Caco-2 (cell line): ENCODE results near the gene HMGCLL1. TPM values are rescaled to one million over a fixed set of nuclear protein-coding genes. Genes with fewer than 3 reads are reported as not detected.
A peak's percentile ranks its signal among the peaks of the same experiment; 100 is the strongest.

Experiments used
- BruUV-seq: library from RNA; stranded (reverse); fragments of 400-500 nt; replicated peaks from 2 replicates; lab custom pipeline; 2021; lab: Mats Ljungman, UMichigan
- CTCF ChIA-PET: fragments of 300-600 bp; sonication (Branson Sonifier 250); formaldehyde crosslinking; loops from one replicate; lab custom pipeline; 2022; ENCODE audit warnings: antibody characterized with exemption; lab: Charles Lee
- POLR2A ChIA-PET: fragments of 300-600 bp; sonication (Branson Sonifier 250); formaldehyde crosslinking; loops from one replicate; lab custom pipeline; 2022; ENCODE audit warnings: antibody characterized with exemption; lab: Charles Lee
- DNase-seq, 2 experiments: peaks; one replicate each; pipeline versions ENCODE4 v3.0.0 to v3.0.0-alpha.2; 2020 to 2022
- H3K27me3 ChIP-seq: replicated peaks from 2 replicates; pipeline ENCODE4 v1.6.0; 2011; ENCODE audit warnings: low read length; ENCODE audit not compliant: control insufficient read depth, insufficient read depth
- H3K36me3 ChIP-seq: 2 replicates; pipeline ENCODE4 v1.5.1; 2011; ENCODE audit warnings: low read length; ENCODE audit not compliant: control insufficient read depth, insufficient read depth
- H3K4me1 ChIP-seq: fragments of 250-450 bp; sonication (Bioruptor Pico); 2 replicates; pipeline ENCODE4 v1.5.1; 2020; ENCODE audit warnings: mild to moderate bottlenecking
- H3K4me3 ChIP-seq: 2 replicates; pipeline ENCODE4 v1.5.1; 2011; ENCODE audit warnings: low read depth, mild to moderate bottlenecking, control low read depth, low read length
- H3K9me3 ChIP-seq: fragments of 250-450 bp; sonication (Bioruptor Pico); 2 replicates; pipeline ENCODE4 v1.5.1; 2020; ENCODE audit warnings: mild to moderate bottlenecking, moderate library complexity
- H3K27ac Mint-ChIP-seq: one replicate; pipeline ENCODE4 v1.8.0; 2022; ENCODE audit warnings: mixed read lengths; ENCODE audit not compliant: unreplicated experiment
- H3K27me3 Mint-ChIP-seq: one replicate; pipeline ENCODE4 v1.8.0; 2022; ENCODE audit warnings: mixed read lengths; ENCODE audit not compliant: insufficient read depth, unreplicated experiment
- H3K36me3 Mint-ChIP-seq: one replicate; pipeline ENCODE4 v1.8.0; 2022; ENCODE audit warnings: mild to moderate bottlenecking, mixed read lengths; ENCODE audit not compliant: insufficient read depth, unreplicated experiment
- H3K4me1 Mint-ChIP-seq: one replicate; pipeline ENCODE4 v1.8.0; 2022; ENCODE audit warnings: low read depth, mixed read lengths; ENCODE audit not compliant: unreplicated experiment
- H3K4me3 Mint-ChIP-seq: one replicate; pipeline ENCODE4 v1.8.0; 2022; ENCODE audit warnings: mild to moderate bottlenecking, moderate library complexity, mixed read lengths; ENCODE audit not compliant: unreplicated experiment
- H3K9me3 Mint-ChIP-seq: one replicate; pipeline ENCODE4 v1.8.0; 2022; ENCODE audit warnings: mixed read lengths; ENCODE audit not compliant: unreplicated experiment
- CTCF ChIP-seq, 2 experiments: fragments of 200-600 bp in 1 of 2; IDR thresholded peaks; 1 replicate in 1 of 2; 2 replicates in 1 of 2; pipeline versions ENCODE4 v1.5.1 to v1.8.0; 2011 to 2022; ENCODE audit warnings: antibody characterized with exemption in 1 of 2, control low read depth in 1 of 2, inconsistent platforms in 1 of 2, low read depth in 1 of 2, low read length in 1 of 2, mild to moderate bottlenecking in 1 of 2, moderate library complexity in 1 of 2; ENCODE audit not compliant: insufficient read depth in 1 of 2, severe bottlenecking in 1 of 2, unreplicated experiment in 1 of 2
- intact Hi-C: fragments of 100-400 bp; cut with micrococcal nuclease; formaldehyde crosslinking; loops from one replicate; pipeline ENCODE4 v1.10.0; 2022; ENCODE audit not compliant: unreplicated experiment
- total RNA-seq: library from RNA; stranded (reverse); gene quantifications from 2 replicates; pipeline ENCODE4 v1.2.3, GENCODE V29; 2022

The HMGCLL1 gene
- total RNA-seq, 1 experiment from 2014 or later, result not detected

- no peak for DNase-seq
- Mint-ChIP-seq H3K4me1 (no peaks in the 10 kb centered on the region), H3K4me3 (no peak overlapping the region), H3K27me3 (no peaks in the 10 kb centered on the region), H3K9me3 (no peaks in the 10 kb centered on the region), H3K27ac (no peak overlapping the region), H3K36me3 (no peaks in the 10 kb centered on the region)
- H3K36me3 ChIP-seq, result no peaks in the 10 kb centered on the region
- H3K4me1 ChIP-seq, result no peaks in the 10 kb centered on the region
- TF ChIP-seq CTCF (IDR thresholded peaks at IDR 0.05; ENCODE audit: insufficient read depth in 1 of 2, low read depth in 1 of 2, low read length in 1 of 2, severe bottlenecking in 1 of 2, unreplicated experiment in 1 of 2), result peak; percentile 18 to 21
- ChIA-PET POLR2A (no interaction called here), CTCF (no interaction called here)
- intact Hi-C loops, result no loop called here
- no peak overlapping the region for H3K4me3 ChIP-seq
- BruUV-seq, result no TSS peak
- H3K9me3 ChIP-seq, result no peaks in the 10 kb centered on the region
- no peaks in the 10 kb centered on the region for H3K27me3 ChIP-seq
Observed at GRCh38 chr6:55512904-55513303, 66.1 kb downstream of the HMGCLL1 start.

GRCh38 chr6:55511122-55511800, 67.7 kb downstream of the HMGCLL1 start:
- Histone ChIP-seq H3K4me3 (no peak overlapping the region), H3K9me3 (no peaks in the 10 kb centered on the region), H3K4me1 (no peaks in the 10 kb centered on the region), H3K36me3 (no peaks in the 10 kb centered on the region), H3K27me3 (no peaks in the 10 kb centered on the region)
- DNase-seq, result no peak
- intact Hi-C loops, result no loop called here
- no peaks in the 10 kb centered on the region for H3K36me3 Mint-ChIP-seq
- H3K4me3 Mint-ChIP-seq, result no peak overlapping the region
- ChIA-PET POLR2A (no interaction called here), CTCF (no interaction called here)
- no TSS peak for BruUV-seq
- no peaks in the 10 kb centered on the region for H3K4me1 Mint-ChIP-seq
- H3K9me3 Mint-ChIP-seq, result no peaks in the 10 kb centered on the region
- no peak for TF ChIP-seq CTCF (IDR thresholded peaks at IDR 0.05; ENCODE audit: insufficient read depth in 1 of 2, low read depth in 1 of 2, low read length in 1 of 2, severe bottlenecking in 1 of 2, unreplicated experiment in 1 of 2)
- H3K27me3 Mint-ChIP-seq, result no peaks in the 10 kb centered on the region
- no peak overlapping the region for H3K27ac Mint-ChIP-seq

GRCh38 chr6:55499591-55499990, 79.4 kb downstream of the HMGCLL1 start:
- POLR2A ChIA-PET, result no interaction called here

More at GRCh38 chr6:55499591-55499990, 79.4 kb downstream of the HMGCLL1 start:
- Mint-ChIP-seq H3K4me1 (no peaks in the 10 kb centered on the region), H3K27me3 (peaks cover 3% of the 10 kb centered on the region), H3K36me3 (no peaks in the 10 kb centered on the region), H3K4me3 (no peak overlapping the region), H3K27ac (no peak overlapping the region), H3K9me3 (no peaks in the 10 kb centered on the region)
- BruUV-seq, result no TSS peak
- no peaks in the 10 kb centered on the region for H3K9me3 ChIP-seq
- no peak for DNase-seq
- no peak for TF ChIP-seq CTCF (IDR thresholded peaks at IDR 0.05; ENCODE audit: insufficient read depth in 1 of 2, low read depth in 1 of 2, low read length in 1 of 2, severe bottlenecking in 1 of 2, unreplicated experiment in 1 of 2)
- CTCF ChIA-PET, result no interaction called here
- intact Hi-C loops, result no loop called here
- no peaks in the 10 kb centered on the region for H3K4me1 ChIP-seq
- no peaks in the 10 kb centered on the region for H3K36me3 ChIP-seq
- no peak overlapping the region for H3K4me3 ChIP-seq
- H3K27me3 ChIP-seq, result no peaks in the 10 kb centered on the region
